ENCODE results near the gene RAB11FIP4. TPM values are rescaled to one million over a fixed set of nuclear protein-coding genes. Genes with fewer than 3 reads are reported as not detected.

The RAB11FIP4 gene
- total RNA-seq, 4 donors from 2014 or later = 0.47 to 14.1 (median 1.9) TPM

GRCh38 chr17:31476525-31477416 lies 85.3 kb downstream of the RAB11FIP4 start:
- 67% methylated on average over 3 of the region's 16 CpGs; no CpG with 5 or more reads in 1 of the 2 donors for WGBS, 2 donors (ENCODE audit: low coverage in 1 of 2)
- ATAC-seq = no peak

GRCh38 chr17:31477417-31478055 lies 86.1 kb downstream of the RAB11FIP4 start:
- TF ChIP-seq POLR2AphosphoS5 (IDR thresholded peaks at IDR 0.05) (no peak), CTCF (IDR thresholded peaks at IDR 0.05) (no peak), EP300 (IDR thresholded peaks at IDR 0.05) (no peak), POLR2A (IDR thresholded peaks at IDR 0.05) (no peak)
- ATAC-seq = no peak

More at GRCh38 chr17:31476525-31477416, 85.3 kb downstream of the RAB11FIP4 start:
- Histone ChIP-seq H3K36me3 (no peaks in the 10 kb centered on the region), H3K4me3 (no peak overlapping the region), H3K27me3 (peaks cover 52% of the 10 kb centered on the region), H3K9me3 (no peaks in the 10 kb centered on the region), H3K27ac (no peak overlapping the region), H3K4me1 (no peaks in the 10 kb centered on the region)
- TF ChIP-seq CTCF (IDR thresholded peaks at IDR 0.05) (no peak), EP300 (IDR thresholded peaks at IDR 0.05) (no peak), POLR2A (IDR thresholded peaks at IDR 0.05) (no peak)

GRCh38 chr17:31479062-31479408 lies 87.6 kb downstream of the RAB11FIP4 start:
- ATAC-seq = no peak
- H3K4me3 ChIP-seq = no peak overlapping the region
- TF ChIP-seq POLR2A (IDR thresholded peaks at IDR 0.05) (no peak), POLR2AphosphoS5 (IDR thresholded peaks at IDR 0.05) (no peak), CTCF (IDR thresholded peaks at IDR 0.05) (no peak), EP300 (IDR thresholded peaks at IDR 0.05) (no peak)
- 100% methylated on average over 1 of the region's 1 CpG for WGBS, 2 donors (ENCODE audit: low coverage in 1 of 2)
- H3K36me3 ChIP-seq = no peaks in the 10 kb centered on the region
- H3K4me1 ChIP-seq = no peaks in the 10 kb centered on the region
- peaks cover 39% of the 10 kb centered on the region for H3K27me3 ChIP-seq
- H3K27ac ChIP-seq = no peak overlapping the region
- no peaks in the 10 kb centered on the region for H3K9me3 ChIP-seq

More at GRCh38 chr17:31477417-31478055, 86.1 kb downstream of the RAB11FIP4 start:
- H3K27ac ChIP-seq = no peak overlapping the region
- no peak overlapping the region for H3K4me3 ChIP-seq
- no peaks in the 10 kb centered on the region for H3K4me1 ChIP-seq
- H3K27me3 ChIP-seq = peaks cover 47% of the 10 kb centered on the region
- no peaks in the 10 kb centered on the region for H3K36me3 ChIP-seq
- 81 to 92% methylated on average over 6 to 11 of the region's 14 CpGs for WGBS, 2 donors (ENCODE audit: low coverage in 1 of 2)
- H3K9me3 ChIP-seq = no peaks in the 10 kb centered on the region

GRCh38 chr17:31479524-31479923 lies 88.0 kb downstream of the RAB11FIP4 start:
- TF ChIP-seq POLR2A (IDR thresholded peaks at IDR 0.05) (no peak), POLR2AphosphoS5 (IDR thresholded peaks at IDR 0.05) (no peak), CTCF (IDR thresholded peaks at IDR 0.05) (no peak), EP300 (IDR thresholded peaks at IDR 0.05) (no peak)
- 80 to 94% methylated on average over 1 to 2 of the region's 2 CpGs for WGBS, 2 donors (ENCODE audit: low coverage in 1 of 2)
- Histone ChIP-seq H3K4me3 (no peak overlapping the region), H3K27me3 (peaks cover 39% of the 10 kb centered on the region), H3K4me1 (no peaks in the 10 kb centered on the region), H3K9me3 (no peaks in the 10 kb centered on the region), H3K36me3 (no peaks in the 10 kb centered on the region), H3K27ac (no peak overlapping the region)
- no peak for ATAC-seq

Data from gastroesophageal sphincter (tissue), 4 donors.